ENCODE data around the gene DACT3.

DNA sequence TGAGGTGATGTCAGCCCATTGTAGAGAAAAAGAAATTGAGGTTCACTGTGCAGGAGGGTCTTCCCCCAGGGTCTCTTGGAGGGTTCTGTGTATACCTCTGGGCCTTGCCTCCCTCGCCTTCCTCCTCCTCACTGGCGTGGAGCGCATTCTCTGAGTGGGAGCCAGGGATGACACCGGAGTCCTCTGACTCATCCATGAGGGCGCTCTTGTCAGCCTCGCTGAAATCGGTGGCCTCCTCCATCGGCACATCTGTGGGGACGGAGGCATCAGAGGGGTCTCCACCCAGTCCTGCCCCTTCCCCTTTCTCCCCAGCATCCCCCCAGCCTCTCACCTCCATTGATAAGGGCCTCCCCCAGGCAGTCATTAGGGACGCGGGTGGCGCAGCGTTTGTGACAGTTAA lies 39.7 kb upstream of the DACT3 start:
- TF ChIP-seq, protein P1, sequence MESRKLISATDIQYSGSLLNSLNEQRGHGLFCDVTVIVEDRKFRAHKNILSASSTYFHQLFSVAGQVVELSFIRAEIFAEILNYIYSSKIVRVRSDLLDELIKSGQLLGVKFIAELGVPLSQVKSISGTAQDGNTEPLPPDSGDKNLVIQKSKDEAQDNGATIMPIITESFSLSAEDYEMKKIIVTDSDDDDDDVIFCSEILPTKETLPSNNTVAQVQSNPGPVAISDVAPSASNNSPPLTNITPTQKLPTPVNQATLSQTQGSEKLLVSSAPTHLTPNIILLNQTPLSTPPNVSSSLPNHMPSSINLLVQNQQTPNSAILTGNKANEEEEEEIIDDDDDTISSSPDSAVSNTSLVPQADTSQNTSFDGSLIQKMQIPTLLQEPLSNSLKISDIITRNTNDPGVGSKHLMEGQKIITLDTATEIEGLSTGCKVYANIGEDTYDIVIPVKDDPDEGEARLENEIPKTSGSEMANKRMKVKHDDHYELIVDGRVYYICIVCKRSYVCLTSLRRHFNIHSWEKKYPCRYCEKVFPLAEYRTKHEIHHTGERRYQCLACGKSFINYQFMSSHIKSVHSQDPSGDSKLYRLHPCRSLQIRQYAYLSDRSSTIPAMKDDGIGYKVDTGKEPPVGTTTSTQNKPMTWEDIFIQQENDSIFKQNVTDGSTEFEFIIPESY (IDR thresholded peaks at IDR 0.05), result no peak
- TF ChIP-seq HNF4G (IDR thresholded peaks at IDR 0.05) (no peak), YY1 (IDR thresholded peaks at IDR 0.05) (no peak), HNF4A (conservative IDR thresholded peaks at IDR 0.05) (no peak), SP1 (IDR thresholded peaks at IDR 0.05) (no peak), RAD21 (IDR thresholded peaks at IDR 0.05) (no peak), JUND (IDR thresholded peaks at IDR 0.05) (no peak), EGR1 (IDR thresholded peaks at IDR 0.05; ENCODE audit: low read depth in 2 of 2) (no peak), TAF1 (conservative IDR thresholded peaks at IDR 0.05) (no peak)
- TF ChIP-seq, protein P2, sequence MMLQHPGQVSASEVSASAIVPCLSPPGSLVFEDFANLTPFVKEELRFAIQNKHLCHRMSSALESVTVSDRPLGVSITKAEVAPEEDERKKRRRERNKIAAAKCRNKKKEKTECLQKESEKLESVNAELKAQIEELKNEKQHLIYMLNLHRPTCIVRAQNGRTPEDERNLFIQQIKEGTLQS (IDR thresholded peaks at IDR 0.05), result no peak
- TF ChIP-seq, protein P3, sequence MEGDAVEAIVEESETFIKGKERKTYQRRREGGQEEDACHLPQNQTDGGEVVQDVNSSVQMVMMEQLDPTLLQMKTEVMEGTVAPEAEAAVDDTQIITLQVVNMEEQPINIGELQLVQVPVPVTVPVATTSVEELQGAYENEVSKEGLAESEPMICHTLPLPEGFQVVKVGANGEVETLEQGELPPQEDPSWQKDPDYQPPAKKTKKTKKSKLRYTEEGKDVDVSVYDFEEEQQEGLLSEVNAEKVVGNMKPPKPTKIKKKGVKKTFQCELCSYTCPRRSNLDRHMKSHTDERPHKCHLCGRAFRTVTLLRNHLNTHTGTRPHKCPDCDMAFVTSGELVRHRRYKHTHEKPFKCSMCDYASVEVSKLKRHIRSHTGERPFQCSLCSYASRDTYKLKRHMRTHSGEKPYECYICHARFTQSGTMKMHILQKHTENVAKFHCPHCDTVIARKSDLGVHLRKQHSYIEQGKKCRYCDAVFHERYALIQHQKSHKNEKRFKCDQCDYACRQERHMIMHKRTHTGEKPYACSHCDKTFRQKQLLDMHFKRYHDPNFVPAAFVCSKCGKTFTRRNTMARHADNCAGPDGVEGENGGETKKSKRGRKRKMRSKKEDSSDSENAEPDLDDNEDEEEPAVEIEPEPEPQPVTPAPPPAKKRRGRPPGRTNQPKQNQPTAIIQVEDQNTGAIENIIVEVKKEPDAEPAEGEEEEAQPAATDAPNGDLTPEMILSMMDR (IDR thresholded peaks at IDR 0.05; ENCODE audit: low read depth, low read length, missing input control), result no peak
- TF ChIP-seq, protein P4, sequence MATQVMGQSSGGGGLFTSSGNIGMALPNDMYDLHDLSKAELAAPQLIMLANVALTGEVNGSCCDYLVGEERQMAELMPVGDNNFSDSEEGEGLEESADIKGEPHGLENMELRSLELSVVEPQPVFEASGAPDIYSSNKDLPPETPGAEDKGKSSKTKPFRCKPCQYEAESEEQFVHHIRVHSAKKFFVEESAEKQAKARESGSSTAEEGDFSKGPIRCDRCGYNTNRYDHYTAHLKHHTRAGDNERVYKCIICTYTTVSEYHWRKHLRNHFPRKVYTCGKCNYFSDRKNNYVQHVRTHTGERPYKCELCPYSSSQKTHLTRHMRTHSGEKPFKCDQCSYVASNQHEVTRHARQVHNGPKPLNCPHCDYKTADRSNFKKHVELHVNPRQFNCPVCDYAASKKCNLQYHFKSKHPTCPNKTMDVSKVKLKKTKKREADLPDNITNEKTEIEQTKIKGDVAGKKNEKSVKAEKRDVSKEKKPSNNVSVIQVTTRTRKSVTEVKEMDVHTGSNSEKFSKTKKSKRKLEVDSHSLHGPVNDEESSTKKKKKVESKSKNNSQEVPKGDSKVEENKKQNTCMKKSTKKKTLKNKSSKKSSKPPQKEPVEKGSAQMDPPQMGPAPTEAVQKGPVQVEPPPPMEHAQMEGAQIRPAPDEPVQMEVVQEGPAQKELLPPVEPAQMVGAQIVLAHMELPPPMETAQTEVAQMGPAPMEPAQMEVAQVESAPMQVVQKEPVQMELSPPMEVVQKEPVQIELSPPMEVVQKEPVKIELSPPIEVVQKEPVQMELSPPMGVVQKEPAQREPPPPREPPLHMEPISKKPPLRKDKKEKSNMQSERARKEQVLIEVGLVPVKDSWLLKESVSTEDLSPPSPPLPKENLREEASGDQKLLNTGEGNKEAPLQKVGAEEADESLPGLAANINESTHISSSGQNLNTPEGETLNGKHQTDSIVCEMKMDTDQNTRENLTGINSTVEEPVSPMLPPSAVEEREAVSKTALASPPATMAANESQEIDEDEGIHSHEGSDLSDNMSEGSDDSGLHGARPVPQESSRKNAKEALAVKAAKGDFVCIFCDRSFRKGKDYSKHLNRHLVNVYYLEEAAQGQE (IDR thresholded peaks at IDR 0.05), result no peak
- TF ChIP-seq, protein P5, sequence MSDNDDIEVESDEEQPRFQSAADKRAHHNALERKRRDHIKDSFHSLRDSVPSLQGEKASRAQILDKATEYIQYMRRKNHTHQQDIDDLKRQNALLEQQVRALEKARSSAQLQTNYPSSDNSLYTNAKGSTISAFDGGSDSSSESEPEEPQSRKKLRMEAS (IDR thresholded peaks at IDR 0.05), result no peak
